ENCODE data around the gene FBRSL1. TPM values are rescaled to one million over a fixed set of nuclear protein-coding genes. Genes with fewer than 3 reads are reported as not detected.
"Not testable (repeated sequence)": the region's sequence is repeated elsewhere in the genome, so short reads cannot be mapped to it uniquely, and the experiment has no call there.

The FBRSL1 gene
- 13.5 TPM for total RNA-seq

DNA sequence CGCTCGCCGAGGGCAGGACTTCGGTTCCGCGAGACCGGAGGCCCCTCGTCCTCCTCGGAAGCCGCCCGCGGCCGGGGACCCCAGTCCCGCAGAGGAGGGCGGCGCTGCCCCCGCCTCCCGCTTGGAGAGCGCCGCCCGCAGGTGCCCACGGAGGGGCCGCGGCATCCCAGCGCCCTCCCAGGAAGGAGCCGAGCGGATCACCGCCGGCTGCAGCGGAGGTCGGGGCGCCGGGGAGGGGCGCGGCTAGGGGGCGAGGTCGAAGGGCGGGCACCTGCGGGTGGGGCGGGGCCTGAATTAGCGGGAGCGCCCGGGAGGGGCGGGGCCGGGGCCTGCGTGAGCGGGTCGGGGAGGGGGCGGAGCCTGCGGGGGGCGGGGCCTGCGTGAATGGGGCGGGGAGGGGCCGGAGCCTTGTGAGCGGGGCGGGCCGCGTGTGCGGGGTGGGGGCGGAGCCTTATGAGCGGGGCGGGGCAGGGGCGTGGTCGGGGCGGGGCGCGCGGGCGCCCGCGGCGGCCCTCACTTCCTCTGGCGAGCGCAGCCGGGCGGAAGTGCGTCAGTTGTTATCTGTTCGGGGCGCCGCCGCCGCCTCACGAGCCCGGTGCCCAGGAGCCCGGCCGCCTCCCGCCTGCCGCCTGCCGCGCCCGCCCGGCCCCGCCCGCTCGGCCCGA, at the start of gene FBRSL1:
FBRSL1 (plus strand) TSS at position 550 of the 665 bp plus-strand sequence.
- peak within 1 kb of the TSS; percentile 67 for H3K4me3 ChIP-seq (ENCODE audit: low read length)
- no peaks in the 10 kb centered on the region for H3K27me3 ChIP-seq (ENCODE audit: insufficient read depth, low read length)
- peaks cover 63% of the 10 kb centered on the region for H3K4me1 ChIP-seq (ENCODE audit: insufficient read depth, low read length)
- no peaks in the 10 kb centered on the region for H3K9me3 ChIP-seq (ENCODE audit: low read depth, low read length)

DNA sequence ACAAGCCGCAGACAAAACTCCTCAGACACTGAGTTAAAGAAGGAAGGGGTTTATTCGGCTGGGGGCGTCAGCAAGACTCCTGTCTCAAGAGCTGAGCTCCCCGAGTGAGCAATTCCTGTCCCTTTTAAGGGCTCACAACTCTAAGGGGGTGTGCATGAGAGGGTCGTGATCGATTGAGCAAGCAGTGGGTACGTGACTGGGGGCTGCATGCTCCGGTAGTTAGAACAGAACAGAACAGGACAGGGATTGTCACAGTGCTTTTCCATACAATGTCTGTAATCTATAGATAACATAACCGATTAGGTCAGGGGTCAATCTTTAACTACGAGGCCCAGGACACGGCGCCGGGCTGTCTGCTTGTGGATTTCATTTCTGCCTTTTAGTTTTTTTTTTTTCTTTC, 49.5 kb upstream of the FBRSL1 start:
- H3K27me3 ChIP-seq (ENCODE audit: insufficient read depth, low read length); H3K9me3 ChIP-seq (ENCODE audit: low read depth, low read length); H3K4me3 ChIP-seq (ENCODE audit: low read length): not testable (repeated sequence)
- peaks cover 64% of the 10 kb centered on the region for H3K4me1 ChIP-seq (ENCODE audit: insufficient read depth, low read length)

DNA sequence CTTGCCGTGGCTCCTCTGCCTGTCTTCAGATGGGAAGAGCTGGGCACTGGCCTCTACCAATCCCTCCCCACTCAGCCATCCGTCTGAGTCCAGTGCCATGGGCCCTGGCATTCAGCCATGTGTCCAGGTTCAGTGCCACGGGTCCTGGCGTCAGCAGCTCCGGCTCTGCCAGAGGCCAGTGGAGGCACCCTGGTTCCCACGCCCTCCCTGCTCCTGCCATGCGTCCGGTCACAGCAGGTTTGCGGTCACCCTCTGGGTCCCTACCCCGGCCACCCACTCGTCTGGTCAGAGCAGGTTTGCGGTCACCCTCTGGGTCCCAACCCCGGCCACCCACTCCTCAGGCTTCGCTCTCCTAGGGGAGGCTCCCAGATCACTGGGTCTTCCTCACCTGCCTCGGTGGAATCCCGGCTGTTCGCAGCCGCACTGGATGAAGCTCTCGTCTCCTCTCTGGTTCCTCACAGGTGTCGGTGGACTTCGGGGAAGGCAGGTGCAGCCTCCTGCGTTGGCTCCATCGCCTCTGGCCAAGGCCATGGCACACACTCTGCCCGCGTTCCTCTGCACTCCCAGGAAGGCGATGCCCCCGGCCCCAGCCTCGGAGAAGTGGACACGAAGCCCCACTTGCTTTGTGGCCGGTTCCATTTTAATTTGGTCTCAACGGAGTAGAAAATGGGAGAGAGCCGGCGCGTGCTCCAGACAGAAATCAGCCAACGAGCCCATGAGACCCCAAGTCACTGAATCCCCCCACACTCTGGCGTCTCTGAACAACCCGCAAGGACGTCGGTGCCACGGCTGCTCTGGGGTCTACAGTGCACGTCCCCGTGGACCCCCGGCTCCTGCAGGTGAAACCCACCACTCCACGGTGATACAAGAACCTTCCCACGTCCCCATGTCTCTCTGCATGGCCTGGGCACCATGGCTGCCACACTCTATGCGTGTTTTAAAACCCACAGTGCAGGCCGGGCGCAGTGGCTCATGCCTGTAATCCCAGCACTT, 47.8 kb upstream of the FBRSL1 start:
- H3K9me3 ChIP-seq (ENCODE audit: low read depth, low read length), result no peaks in the 10 kb centered on the region
- no peaks in the 10 kb centered on the region for H3K27me3 ChIP-seq (ENCODE audit: insufficient read depth, low read length)
- peaks cover 59% of the 10 kb centered on the region for H3K4me1 ChIP-seq (ENCODE audit: insufficient read depth, low read length)
- H3K4me3 ChIP-seq (ENCODE audit: low read length), result no peak overlapping the region

- Histone ChIP-seq H3K4me1 (ENCODE audit: insufficient read depth, low read length) (peaks cover 52% of the 10 kb centered on the region), H3K27me3 (ENCODE audit: insufficient read depth, low read length) (no peaks in the 10 kb centered on the region), H3K4me3 (ENCODE audit: low read length) (no peak overlapping the region)
Observed at GRCh38 chr12:132443091-132443490, 46.9 kb upstream of the FBRSL1 start.

DNA sequence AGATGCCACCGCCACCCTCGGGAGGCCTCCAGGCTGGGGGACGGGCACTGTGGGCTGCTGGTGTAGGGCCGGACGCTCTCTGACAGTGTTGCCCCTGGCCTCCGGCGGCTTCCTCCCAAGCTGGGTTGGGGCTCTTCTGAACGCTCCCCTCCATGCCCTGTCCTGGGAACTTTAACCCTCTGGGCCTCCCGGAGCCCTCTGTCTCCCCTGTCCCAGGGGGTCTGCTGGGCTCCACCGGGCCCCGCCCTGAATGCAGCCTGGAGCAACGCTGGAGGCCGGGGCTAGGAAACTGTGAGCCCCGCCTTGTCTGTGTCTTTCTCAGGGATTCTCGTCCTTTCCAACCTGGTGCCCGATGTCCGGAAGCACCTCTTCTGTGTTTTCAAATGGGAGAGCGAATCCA, 45.7 kb upstream of the FBRSL1 start:
- Histone ChIP-seq H3K4me1 (ENCODE audit: insufficient read depth, low read length) (peaks cover 45% of the 10 kb centered on the region), H3K4me3 (ENCODE audit: low read length) (no peak overlapping the region)

More at GRCh38 chr12:132443091-132443490, 46.9 kb upstream of the FBRSL1 start:
- H3K9me3 ChIP-seq (ENCODE audit: low read depth, low read length), result no peaks in the 10 kb centered on the region

DNA sequence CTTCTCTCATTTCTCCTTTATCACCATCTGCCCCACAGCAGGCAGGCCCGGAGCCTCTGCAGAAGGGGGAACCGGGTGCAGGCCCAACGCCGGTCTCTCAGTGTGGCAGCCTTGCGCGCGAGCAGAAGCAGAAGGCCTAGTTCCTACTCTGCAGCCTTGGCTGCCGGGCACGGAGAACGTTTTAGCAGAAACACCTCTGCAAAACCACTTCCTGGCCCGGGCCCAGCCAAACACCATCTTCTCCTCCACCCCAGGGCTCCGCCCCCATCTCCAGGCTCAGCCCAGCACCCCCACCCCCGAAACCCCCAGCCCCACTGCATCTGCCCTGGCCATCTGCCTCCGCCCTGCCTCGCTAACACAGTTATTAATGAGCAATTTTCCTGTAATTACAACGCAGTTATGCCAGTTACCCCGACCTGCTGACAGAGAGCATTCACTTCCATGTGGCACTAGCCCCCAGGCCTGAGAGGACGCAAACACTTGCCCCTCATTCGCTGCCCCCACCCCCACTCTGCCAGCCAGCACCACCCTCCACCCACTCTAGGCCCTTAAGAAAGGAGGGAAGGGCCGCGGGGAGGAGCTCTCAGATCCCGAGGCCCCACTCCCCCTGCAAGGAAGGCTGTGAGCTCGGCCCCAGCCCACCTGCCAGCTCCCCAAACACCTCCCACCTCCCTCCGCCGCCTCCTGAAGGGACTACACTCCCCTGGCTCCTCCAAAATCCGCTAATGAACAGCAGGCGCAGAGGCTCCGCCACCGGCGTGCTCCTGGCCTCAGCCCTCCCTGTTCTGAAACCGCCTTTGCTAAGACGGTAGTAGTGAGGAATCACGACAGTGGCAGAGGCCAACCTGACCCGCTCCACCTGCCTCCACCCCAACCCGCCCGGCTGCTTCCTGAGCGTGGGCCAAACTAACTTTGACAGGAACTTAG, 44.7 kb upstream of the FBRSL1 start:
- Histone ChIP-seq H3K4me3 (ENCODE audit: low read length) (peak overlapping the region; percentile 25), H3K4me1 (ENCODE audit: insufficient read depth, low read length) (peaks cover 41% of the 10 kb centered on the region), H3K9me3 (ENCODE audit: low read depth, low read length) (no peaks in the 10 kb centered on the region), H3K27me3 (ENCODE audit: insufficient read depth, low read length) (no peaks in the 10 kb centered on the region)

More for the DNA sequence above, 45.7 kb upstream of the FBRSL1 start:
- no peaks in the 10 kb centered on the region for H3K27me3 ChIP-seq (ENCODE audit: insufficient read depth, low read length)
- no peaks in the 10 kb centered on the region for H3K9me3 ChIP-seq (ENCODE audit: low read depth, low read length)

DNA sequence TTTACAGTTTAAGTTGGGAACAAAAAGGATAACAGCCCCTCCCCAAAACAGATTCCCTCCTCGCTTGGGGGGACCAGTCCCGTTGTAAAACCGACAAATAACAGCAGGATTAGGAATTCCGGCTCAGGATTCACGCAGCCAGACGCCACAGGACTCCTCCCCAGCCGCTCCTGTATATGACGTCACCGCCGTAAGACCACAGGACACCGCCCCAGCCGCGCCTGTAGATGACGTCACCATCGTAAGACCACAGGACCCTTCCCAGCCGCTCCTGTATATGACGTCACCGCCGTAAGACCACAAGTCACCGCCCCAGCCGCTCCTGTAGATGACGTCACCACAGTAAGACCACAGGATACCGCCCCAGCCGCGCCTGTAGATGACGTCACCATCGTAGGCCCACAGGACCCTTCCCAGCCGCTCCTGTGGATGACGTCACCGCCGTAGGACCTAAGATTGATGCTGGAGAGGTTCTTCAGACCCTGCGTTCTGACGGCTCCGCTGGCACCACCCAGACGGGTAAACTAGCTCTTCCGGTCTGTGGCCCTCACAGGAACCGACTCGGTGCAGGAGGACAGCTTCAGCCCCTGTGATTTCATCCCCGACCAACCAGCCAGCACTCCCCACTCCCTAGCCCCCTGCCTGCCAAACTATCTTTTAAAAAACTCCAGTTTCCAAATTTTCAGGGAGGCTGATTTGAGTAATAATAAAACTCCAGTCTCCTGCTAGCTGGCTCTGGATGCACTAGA, 43.9 kb upstream of the FBRSL1 start:
- no peaks in the 10 kb centered on the region for H3K27me3 ChIP-seq (ENCODE audit: insufficient read depth, low read length)
- H3K4me3 ChIP-seq (ENCODE audit: low read length), result peak overlapping the region; percentile 25
- peaks cover 49% of the 10 kb centered on the region for H3K4me1 ChIP-seq (ENCODE audit: insufficient read depth, low read length)
- no peaks in the 10 kb centered on the region for H3K9me3 ChIP-seq (ENCODE audit: low read depth, low read length)

GRCh38 chr12:132446633-132447326, 43.2 kb upstream of the FBRSL1 start:
- peaks cover 54% of the 10 kb centered on the region for H3K4me1 ChIP-seq (ENCODE audit: insufficient read depth, low read length)
- H3K4me3 ChIP-seq (ENCODE audit: low read length), result no peak overlapping the region
- H3K27me3 ChIP-seq (ENCODE audit: insufficient read depth, low read length), result no peaks in the 10 kb centered on the region
- H3K9me3 ChIP-seq (ENCODE audit: low read depth, low read length), result no peaks in the 10 kb centered on the region

DNA sequence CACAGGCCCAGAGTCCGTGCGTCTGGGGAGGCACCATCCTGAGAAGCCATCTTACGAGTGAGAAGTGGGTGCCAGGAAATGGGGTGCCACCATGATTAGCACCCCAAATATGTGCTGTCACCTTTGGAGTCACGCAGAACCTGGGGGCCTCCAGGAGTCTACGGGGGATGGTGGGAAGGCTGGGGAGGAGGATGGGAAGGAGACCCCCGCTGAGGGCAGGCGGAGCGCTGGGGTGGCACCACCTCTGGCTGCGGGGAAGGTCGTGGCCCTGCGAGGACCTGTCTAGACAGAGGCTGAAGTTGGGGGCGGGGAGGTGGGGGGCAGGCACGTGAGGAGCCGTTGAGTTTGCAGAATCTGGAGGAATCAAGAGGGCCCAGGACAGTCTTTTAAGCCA, 42.6 kb upstream of the FBRSL1 start:
- Histone ChIP-seq H3K4me3 (ENCODE audit: low read length) (no peak overlapping the region), H3K9me3 (ENCODE audit: low read depth, low read length) (no peaks in the 10 kb centered on the region), H3K27me3 (ENCODE audit: insufficient read depth, low read length) (no peaks in the 10 kb centered on the region), H3K4me1 (ENCODE audit: insufficient read depth, low read length) (peaks cover 56% of the 10 kb centered on the region)

DNA sequence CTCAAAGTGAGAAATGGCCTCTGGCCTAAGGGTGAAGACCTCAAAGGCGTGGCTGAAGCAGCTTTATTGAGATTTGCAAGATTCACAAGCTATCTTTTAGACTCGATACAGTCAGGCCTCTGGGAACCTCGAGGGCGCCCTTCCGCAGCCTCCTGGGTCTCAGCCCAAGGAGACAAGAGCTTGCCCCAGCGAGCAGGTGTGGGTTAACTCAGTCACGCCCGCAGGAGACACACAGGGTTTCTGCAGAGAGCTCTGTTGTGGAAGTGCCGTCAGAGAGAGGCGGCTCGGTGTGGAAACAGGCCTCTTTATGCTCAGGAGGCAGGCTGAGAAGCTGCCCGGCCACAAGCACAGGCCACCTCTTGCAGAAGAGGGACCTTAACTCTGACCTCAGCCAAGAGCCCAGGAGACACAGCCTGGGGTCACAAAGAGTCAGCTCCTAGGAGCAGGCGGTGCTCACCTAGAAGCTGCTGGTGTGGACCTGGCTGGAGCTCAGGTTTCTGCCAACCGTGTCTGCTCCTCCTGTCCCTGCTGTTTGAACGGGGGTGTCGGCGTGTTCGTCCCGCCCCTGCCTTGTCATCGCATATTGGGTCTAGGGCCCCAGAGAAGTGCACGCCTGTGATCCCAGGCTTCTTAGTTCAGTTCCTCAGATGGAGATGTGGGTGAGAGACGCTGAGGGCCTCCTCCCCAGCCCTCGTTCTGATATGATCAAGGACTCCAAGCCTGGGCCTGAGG, 42.1 kb upstream of the FBRSL1 start:
- Histone ChIP-seq H3K4me3 (ENCODE audit: low read length) (no peak overlapping the region), H3K27me3 (ENCODE audit: insufficient read depth, low read length) (no peaks in the 10 kb centered on the region), H3K9me3 (ENCODE audit: low read depth, low read length) (no peaks in the 10 kb centered on the region), H3K4me1 (ENCODE audit: insufficient read depth, low read length) (peaks cover 56% of the 10 kb centered on the region)

GRCh38 chr12:132448463-132448820, 41.5 kb upstream of the FBRSL1 start:
- H3K4me3 ChIP-seq (ENCODE audit: low read length), result no peak overlapping the region
- no peaks in the 10 kb centered on the region for H3K9me3 ChIP-seq (ENCODE audit: low read depth, low read length)
- H3K27me3 ChIP-seq (ENCODE audit: insufficient read depth, low read length), result no peaks in the 10 kb centered on the region
- peaks cover 52% of the 10 kb centered on the region for H3K4me1 ChIP-seq (ENCODE audit: insufficient read depth, low read length)

GRCh38 chr12:132449565-132450417, 40.2 kb upstream of the FBRSL1 start:
- Histone ChIP-seq H3K4me3 (ENCODE audit: low read length) (no peak overlapping the region), H3K27me3 (ENCODE audit: insufficient read depth, low read length) (no peaks in the 10 kb centered on the region), H3K4me1 (ENCODE audit: insufficient read depth, low read length) (peaks cover 44% of the 10 kb centered on the region), H3K9me3 (ENCODE audit: low read depth, low read length) (no peaks in the 10 kb centered on the region)

All from mononuclear cell (primary cell).